ENCODE data around the gene ARHGAP31.
"Not testable (repeated sequence)": the region's sequence is repeated elsewhere in the genome, so short reads cannot be mapped to it uniquely, and the experiment has no call there.

The ARHGAP31 gene

GRCh38 chr3:119319311-119319710, 25.1 kb downstream of the ARHGAP31 start:
- DNase-seq (ENCODE audit: low read depth, low spot score) = no peak

GRCh38 chr3:119320785-119321184, 26.6 kb downstream of the ARHGAP31 start:
- not testable (repeated sequence) for DNase-seq (ENCODE audit: low read depth, low spot score)

- DNase-seq (ENCODE audit: low read depth, low spot score) = no peak
Observed at GRCh38 chr3:119322021-119322834, 28.0 kb downstream of the ARHGAP31 start.

GRCh38 chr3:119322835-119323722, 28.9 kb downstream of the ARHGAP31 start:
- DNase-seq (ENCODE audit: low read depth, low spot score) = no peak

GRCh38 chr3:119323723-119324085, 29.5 kb downstream of the ARHGAP31 start:
- DNase-seq (ENCODE audit: low read depth, low spot score) = no peak

GRCh38 chr3:119324899-119325298, 30.7 kb downstream of the ARHGAP31 start:
- no peak for DNase-seq (ENCODE audit: low read depth, low spot score)

- DNase-seq (ENCODE audit: low read depth, low spot score) = no peak
Observed at GRCh38 chr3:119326976-119327375, 32.8 kb downstream of the ARHGAP31 start.

- no peak for DNase-seq (ENCODE audit: low read depth, low spot score)
Observed at GRCh38 chr3:119329551-119329950, 35.4 kb downstream of the ARHGAP31 start.

GRCh38 chr3:119330181-119330580, 36.0 kb downstream of the ARHGAP31 start:
- DNase-seq (ENCODE audit: low read depth, low spot score) = no peak

GRCh38 chr3:119330858-119331257, 36.7 kb downstream of the ARHGAP31 start:
- DNase-seq (ENCODE audit: low read depth, low spot score) = no peak

- no peak for DNase-seq (ENCODE audit: low read depth, low spot score)
Observed at GRCh38 chr3:119331661-119332060, 37.5 kb downstream of the ARHGAP31 start.

GRCh38 chr3:119333773-119334509, 39.8 kb downstream of the ARHGAP31 start:
- DNase-seq (ENCODE audit: low read depth, low spot score) = no peak

GRCh38 chr3:119336823-119337222, 42.6 kb downstream of the ARHGAP31 start:
- DNase-seq (ENCODE audit: low read depth, low spot score) = no peak

GRCh38 chr3:119337407-119337806, 43.2 kb downstream of the ARHGAP31 start:
- not testable (repeated sequence) for DNase-seq (ENCODE audit: low read depth, low spot score)

GRCh38 chr3:119338754-119339153, 44.6 kb downstream of the ARHGAP31 start:
- no peak for DNase-seq (ENCODE audit: low read depth, low spot score)

- no peak for DNase-seq (ENCODE audit: low read depth, low spot score)
Observed at GRCh38 chr3:119340014-119340413, 45.8 kb downstream of the ARHGAP31 start.

GRCh38 chr3:119340446-119340845, 46.3 kb downstream of the ARHGAP31 start:
- DNase-seq (ENCODE audit: low read depth, low spot score) = no peak

- no peak for DNase-seq (ENCODE audit: low read depth, low spot score)
Observed at GRCh38 chr3:119342176-119342575, 48.0 kb downstream of the ARHGAP31 start.

GRCh38 chr3:119343719-119344118, 49.5 kb downstream of the ARHGAP31 start:
- DNase-seq (ENCODE audit: low read depth, low spot score) = no peak

- no peak for DNase-seq (ENCODE audit: low read depth, low spot score)
Observed at GRCh38 chr3:119346076-119346496, 51.9 kb downstream of the ARHGAP31 start.

GRCh38 chr3:119347036-119347435, 52.9 kb downstream of the ARHGAP31 start:
- no peak for DNase-seq (ENCODE audit: low read depth, low spot score)

Data from smooth muscle cell of the brain vasculature (primary cell).